ENCODE results near the gene KCTD8.
A peak's percentile ranks its signal among the peaks of the same experiment; 100 is the strongest.

Gene KCTD8

DNA sequence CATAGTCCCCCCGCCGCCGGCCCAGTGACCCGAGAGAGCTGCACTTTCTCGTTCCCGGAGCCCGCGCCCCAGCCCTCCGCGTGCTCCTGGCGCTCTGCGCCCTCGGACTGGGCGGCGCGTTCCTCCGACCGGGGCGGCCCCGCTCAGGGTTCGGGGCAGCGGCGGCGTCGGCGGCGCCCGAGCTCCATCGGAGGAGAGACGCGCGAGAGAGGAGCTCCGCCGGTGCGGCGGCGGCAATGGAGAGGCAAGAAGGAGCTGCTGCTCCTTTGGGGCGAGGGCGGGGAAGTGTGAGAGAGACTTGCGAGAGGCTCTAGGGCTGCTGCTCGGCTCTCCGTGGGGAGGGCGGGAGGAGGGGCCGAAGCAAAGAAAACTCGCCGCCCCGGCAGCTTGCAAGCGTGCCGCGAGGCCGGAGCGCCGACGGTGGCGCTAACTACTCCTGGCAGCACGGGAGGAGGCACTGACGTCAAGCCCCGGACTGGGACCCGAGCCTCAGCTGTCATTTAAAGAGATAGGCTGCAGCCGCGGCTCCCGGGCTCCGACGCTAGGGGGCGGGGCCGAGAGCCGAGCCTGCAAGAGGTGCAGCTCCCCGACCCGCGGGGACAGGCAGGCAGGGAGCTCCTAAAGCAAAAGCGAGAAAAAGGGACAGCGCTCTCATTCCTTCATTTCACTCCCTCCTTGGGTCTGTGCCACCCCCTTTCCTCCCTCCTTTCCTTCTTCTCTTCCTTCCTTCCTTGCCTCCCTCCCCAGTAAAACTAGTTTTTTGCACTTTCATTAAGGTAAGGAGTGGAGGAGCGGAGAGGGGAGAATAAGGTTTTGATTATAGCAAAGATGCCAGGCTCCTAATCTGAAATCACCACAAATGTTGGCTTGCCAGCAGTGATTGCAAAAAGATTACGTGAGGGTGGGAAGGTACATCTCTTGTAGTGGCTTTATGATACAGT, at the start of gene KCTD8:
KCTD8 (minus strand) TSS at position 289 of the 941 bp plus-strand sequence.
- peak; percentile 10 for DNase-seq

DNA sequence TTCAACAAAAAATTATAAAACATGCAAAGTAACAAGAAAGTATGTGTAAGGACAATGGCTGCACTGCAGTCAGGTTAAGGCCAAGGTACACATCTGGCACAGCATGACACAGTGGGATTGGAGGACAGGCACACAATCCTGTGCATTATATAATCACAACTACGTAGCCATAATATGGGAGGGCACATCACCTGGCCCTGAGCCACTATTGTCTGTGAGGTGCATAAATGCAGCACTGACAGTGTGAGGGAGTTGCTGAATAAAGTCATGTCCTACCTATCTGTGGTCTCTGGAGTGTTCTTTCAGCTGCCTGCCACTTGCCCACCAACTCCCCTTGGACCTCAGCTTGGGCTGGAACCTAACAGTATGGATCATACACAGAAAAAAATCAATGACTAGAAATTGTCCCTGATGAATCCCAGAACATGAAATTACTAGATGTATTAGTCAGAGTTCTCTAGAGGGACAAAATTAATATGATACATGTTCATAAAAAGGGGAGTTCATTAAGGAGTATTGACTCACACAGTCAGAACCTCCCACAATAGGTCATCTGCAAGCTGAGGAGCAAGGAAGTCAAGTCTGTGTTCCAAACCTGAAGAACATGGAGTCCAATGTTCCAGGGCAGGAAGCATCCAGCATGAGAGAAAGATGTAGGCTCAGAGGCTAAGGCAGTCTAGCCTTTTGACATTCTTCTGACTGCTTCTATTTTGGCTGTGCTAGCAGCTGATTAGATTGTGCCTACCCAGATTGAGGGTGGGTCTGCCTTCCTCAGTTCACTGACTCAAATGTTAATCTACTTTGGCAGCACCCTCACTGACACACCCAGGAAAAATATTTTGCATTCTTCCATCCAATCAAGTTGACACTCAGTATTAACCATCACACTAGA, 46.4 kb upstream of the KCTD8 start:
- no peak for DNase-seq

DNA sequence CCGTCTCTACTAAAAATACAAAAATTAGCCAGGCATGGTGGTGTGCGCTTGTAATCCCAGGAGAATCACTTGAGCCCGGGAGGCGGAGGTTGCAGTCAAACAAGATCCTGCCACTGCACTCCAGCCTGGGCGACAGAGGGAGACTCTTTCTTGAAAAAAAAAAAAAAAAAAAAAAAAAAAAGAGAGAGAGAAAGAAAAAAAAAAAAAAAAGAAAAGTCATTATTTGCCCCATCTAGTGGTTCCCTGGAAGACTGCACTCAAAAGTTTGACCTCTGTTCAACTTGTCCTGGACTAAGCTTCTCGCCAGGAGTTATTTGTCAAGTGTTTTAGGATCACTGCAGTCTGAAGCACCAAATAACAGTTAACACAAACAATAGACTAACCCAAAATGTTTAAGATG, 45.3 kb upstream of the KCTD8 start:
- no peak for DNase-seq

DNA sequence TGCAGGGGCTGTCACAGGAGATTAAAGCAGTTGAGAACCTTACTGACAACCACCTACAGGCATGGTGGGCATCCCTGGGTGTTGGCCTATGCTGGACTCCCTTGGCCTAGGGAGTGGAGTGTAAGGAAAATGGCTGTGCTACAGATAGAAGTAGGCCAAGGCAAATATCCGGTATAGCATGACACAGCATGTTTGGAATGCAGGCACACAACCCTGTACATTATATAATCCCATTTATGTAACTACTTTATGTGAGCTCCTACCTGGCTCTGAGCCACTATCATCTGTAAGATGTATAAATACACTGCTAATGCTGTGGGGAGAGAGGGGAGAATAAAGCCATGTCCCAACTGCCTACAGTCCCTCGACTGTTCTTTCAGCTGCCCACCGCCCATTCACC, 38.7 kb upstream of the KCTD8 start:
- DNase-seq = no peak

DNA sequence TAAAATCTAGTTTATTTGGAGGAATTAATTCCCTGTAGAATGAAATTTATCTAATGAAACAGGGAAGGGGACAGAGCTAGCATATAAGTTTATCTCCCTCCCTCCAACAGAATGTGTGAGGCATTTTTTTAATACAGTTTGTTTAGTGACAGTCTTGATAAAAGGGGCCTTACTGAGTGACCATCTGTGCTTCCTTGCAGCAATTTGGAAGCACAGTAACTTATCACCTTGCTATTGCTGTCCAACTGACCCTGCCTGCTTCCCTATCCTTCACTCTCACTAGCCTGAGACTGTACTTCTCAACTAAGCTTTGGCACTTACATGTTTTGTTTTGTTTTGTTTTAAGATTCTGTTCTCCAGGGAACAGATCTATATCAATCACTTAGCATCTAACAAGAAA, 31.1 kb upstream of the KCTD8 start:
- DNase-seq = no peak

DNA sequence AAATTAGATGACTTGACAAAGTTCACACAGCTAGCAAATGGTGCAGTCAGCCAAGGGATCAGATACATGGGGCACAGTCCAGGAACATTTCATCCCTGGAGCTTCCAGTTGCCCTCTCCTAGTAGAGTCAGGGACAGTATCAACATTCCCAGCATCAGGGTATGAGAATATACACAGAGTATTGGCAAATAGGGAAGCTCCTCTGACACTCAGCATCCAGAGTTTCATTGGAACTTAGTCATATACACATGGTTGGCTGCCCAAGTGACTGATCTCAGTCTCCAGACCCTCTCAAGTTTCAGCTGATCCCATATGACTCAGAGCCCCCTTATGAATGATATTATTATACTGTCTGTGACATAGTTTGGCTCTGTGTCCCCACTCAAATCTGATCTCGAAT, 13.7 kb upstream of the KCTD8 start:
- no peak for DNase-seq

DNA sequence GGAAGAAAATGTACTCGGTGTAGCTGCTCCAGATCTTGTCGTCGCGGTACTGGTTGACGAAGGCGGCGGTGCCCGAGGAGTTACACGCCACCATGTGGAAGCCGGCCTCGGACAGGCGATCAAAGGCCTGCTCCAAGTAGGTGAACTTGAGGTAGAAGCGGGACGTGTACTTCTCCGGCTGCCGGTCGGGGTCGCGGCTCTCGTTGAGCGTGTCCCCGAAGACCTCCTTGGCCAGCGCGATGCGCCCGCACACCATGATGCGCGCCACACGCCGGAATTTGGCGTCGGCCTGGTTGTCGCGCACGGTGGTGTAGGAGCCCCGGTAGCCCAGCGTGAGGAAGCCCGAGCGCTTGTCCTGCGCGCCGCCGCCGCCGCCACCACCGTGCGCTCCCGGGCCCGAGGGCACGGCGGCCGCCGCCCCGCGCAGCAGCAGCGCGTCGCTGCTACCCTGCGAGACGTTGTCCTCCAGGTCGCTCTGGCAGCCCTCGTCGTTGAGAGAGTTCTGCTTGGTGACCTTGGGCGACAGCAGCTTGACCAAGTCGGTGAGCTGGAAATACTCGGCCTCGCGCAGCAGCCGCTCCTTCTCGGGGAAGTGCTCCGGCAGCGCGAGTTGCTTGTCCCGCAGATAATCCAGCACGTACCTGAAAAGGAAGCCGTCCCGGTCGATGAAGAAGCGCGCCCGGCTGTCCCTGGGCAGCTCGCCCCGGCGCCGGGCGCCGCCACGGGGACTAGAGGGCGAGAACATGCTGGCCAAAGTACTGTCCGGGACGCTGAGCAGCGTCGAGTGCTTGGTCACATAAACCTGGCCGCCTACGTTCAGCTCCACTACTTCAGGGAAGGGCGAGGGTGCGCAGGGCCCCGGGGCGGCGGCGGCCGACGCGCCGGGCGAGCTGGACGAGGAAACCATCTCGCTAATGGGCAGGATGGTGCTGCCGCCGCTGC, 775 bp downstream of the KCTD8 start:
- no peak for DNase-seq

DNA sequence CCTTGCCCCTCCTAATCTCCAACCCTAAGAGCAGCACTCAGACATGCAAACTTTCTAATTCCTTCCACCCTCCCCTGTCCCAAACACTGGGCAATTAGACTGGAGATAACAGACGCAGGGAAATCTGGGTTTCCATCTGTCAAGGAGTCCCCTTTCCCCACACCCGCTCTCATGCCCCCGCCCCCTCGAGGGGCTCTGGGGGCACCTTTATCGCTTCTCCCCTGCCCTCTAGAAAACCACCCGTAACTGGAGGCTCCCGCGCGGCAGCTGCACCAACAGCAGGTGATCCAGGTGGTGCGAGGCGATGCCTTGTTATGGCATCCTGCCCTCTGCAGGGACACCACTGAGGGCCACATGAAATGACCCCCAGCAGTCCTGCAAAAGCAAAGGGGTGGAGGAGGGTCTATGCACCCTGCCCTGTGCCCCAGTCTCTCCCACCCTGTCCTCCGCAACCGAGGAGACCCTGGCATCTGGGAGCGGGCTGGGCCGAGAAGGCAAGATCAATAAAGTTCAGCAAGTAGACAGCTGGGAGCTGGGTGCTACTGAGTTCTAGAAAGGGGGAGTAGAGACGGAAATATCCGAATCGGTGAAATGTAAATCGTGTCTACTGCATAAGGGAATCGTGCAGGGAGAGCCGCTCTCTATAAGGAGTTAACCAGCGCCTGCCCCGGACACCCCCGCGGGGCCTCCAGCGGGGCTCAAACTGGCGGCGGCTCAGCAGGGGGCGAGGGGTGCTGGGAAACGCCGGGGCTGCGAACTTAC, 1.6 kb downstream of the KCTD8 start:
- no peak for DNase-seq

DNA sequence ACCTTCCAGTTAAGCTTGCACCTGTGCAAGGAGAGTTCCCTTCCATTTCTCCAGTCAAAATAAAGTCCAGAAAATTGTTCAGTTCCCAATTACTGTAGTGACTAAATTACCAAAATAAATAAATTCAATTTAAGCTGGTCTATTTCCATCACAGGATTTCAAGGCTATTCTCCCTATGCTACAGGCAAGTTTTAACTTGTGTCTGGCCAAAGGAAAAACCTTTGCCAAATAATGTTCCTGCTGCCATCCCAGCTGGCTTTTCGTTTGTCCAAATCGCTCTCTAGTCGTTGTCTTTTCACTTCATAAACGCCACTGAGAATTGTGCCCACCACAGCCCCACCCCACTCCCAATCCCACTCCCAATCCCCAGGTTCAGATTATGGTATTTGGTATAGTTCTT, 2.4 kb downstream of the KCTD8 start:
- DNase-seq = no peak

DNA sequence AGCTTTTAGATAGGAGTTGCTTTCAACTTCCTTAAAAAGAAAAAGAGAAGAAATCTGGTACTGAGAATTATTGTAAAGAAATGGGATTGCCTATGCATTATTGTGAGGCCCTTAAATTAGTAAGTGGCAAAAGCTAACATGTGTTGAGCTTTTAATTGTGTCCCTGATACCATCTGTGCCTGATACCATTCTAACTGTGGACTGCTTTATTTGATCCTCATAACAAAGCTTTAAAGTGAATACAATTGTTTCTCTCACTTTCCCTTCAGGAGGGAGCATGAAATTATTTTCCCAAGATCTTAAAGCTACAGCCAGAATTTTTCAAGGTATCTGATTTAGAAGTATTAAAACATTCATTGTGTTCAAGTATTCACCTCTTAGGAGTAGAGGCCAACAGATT, 9.9 kb downstream of the KCTD8 start:
- DNase-seq = no peak

DNA sequence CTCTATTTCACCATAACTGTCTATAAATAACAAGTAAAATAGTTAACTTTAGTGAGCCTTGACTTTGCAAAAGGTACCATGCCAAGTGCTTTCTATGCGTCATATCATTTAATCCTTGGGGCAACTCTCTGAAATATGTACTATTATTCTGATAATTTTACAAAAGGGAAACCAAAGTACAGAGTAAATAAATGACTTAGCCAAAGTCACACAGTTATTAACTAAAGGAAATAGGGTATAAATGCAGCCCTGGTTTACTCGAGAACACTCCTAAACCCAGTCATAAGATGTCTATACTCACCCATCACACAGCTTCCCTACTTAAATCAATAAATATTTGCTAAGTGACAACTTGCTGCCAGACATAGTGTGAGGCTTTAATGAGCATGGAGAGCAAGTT, 14.4 kb downstream of the KCTD8 start:
- no peak for DNase-seq

DNA sequence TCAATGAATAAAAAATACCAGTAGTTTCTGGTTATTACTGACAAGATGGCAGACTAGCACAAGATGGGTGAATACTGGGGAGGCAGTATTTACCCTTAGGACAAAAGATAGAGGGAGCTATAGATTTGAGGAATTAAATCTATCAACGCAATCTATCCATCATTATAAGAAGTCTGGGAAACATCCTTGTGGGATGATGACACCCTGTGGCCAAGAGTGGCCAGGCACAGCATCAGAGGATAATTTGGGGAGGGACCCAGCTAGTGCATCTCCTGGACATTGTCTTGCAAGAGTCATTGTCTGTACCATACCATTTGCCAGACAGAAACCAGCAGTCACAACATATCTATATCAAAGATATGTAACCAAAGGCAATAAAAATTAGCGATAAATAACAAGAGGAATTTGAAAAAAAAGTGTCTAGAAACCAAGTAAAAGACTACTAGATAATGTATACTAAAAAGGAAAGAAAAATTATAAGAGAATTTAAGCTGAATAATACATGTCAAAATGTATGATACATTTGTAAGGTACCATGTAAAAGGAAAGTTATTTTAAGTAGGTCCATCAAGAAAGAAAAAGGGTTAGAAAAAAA, 22.9 kb downstream of the KCTD8 start:
- DNase-seq = no peak

DNA sequence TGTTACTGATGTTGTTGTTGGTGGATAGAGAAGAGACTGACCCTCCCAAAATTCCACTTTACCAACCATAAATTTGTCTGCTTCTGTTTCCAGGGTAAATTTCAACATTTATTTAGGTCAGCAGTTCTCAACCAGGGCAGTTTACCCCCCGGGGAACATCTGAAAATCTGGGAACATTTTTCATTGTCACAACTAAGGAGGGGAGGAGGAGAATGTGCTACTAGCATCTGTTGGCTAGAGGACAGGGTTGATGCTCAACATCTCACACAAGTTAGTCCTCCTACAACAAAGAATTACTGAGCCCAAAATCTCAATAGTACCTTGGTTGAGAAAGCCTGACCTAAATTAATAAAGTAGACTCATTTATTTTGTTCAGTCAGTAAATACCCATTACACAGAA, 25.7 kb downstream of the KCTD8 start:
- no peak for DNase-seq

DNA sequence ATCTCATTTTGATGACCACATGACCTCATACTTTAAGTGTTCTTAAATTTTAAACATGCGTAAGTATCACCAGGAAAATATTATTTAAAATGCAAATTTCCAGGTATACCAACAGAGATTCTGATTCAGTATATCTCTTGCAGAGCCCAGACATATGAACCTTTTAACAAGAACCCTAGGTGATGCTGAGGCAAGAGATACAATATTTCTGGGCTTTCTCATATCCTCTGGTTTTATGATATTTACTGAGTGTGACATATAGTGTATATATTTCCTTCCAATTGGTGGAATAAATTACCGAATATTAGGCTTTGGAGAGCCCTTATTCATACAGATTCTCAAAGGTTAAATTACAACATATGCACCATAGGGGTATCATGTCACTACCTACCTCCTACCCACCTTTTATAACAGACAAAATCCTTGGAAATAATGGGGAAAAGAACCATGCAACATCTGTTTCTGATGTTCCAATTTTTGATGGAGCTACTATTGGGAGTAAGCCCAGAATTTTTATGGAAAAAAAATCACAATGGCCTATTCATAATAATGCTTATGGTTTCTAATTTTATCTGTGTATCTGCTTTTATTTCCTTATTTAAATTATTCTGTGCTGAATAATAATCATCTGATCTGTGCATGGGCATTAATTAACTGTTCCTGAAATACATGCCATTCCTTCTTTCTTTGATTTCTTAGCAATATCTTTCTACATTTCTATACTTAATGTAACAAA, 27.1 kb downstream of the KCTD8 start:
- no peak for DNase-seq

DNA sequence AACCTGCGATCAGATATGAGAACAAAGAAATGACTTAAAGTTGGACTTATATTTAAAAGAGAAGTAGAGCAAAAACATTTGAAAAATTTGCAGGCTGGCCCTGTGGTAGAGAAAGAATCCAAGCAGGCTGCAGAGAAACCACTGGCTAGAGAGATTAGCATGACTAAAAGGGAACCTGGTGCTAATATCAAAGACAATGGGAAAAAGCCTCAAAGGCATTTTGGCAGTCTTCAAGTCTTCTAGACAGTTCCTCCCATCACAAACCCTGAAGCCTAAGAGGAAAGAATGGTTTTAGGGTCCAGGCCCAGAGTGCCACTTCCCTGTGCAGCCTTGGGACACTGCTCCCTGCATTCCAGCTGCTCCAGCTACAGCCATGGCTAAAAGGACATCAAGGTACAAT, 33.4 kb downstream of the KCTD8 start:
- no peak for DNase-seq

DNA sequence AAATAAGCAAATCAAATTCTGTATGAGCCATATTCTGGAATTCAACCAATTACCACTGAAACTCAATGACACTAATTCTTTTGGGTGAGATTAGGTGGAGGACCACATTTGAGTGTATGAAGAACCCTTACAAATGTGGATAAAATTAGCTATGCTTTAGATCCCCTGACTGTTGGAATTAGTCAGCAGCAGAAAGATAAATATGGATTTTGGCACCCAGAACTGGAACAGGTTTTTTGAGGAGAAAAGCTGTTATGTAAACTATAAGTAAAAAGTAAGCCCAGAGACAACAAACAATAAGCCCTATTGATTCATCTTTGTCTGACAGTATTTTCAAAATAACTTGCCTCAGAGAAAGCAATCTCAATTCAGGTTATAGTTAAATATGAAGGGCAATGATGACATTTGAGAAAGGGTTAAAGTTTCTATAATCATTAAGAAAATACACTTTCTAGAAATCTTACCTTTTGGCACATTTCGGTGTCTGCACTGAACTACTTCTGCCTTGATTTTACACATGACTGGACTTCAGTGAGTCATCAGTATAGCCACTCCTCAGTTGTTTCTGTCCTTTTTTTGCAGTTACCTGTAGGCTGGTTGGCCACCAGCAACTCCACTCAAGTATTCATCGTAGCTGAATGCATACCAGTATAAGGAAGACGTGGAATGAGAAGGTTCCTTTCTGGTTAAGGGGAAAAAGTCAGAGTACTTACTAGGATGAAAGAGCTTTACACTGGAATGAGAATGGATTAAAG, 80.0 kb downstream of the KCTD8 start:
- no peak for DNase-seq

DNA sequence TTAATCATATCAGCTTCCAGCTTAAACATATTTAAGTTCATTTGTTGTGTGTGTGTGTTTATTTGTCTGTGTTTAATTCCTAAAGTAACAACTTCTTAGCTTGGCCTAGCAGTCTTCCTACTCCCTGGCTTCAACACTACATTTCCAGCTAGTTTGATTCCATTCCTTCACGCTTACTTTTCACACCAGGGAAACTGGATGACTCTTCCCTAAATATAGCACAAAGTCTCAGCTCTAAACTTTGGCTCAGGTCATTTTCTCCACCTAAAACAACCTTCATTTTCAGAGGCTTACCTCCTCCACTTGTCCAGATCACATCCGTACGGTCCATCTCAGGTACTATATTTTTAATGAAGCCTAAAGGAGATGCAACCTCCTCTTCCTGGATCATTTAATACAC, 94.4 kb downstream of the KCTD8 start:
- no peak for DNase-seq

DNA sequence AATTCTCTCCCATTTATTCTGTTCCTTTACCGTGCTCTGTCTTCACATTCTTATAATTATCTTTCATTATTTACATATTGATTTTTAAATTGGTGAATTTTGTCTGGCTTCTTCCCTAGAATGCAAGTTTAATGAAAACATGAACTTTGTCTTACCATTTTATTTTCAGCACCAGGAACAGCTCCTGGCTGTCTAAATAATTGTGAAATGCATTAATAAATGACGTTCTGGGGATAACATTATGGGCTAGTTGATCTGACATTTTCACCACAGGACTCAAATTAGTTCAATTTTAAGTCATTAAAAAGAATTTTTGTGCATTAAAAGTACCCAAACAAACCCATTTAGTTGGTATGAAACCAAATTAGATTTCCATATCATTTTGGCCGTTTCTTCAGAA, 97.5 kb downstream of the KCTD8 start:
- DNase-seq = no peak

DNA sequence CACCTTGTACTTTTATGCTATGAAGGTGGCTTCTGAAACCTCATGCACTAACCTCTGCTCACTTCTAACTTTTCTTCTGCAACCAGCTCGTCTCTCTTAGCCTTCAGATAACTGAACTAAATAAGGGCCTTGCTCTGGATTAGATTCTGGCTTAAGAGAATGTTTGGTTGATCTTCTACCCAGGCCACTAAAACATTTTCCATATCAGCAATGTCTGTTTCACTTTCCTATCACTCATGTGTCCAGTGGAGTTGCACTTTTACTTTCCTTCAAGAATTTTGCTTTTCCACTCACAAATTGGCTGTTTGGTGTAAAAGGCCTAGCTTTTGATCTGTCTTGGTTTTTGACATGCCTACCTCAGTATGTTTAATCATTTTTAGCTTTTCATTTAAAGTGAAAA, 105.8 kb downstream of the KCTD8 start:
- no peak for DNase-seq

DNA sequence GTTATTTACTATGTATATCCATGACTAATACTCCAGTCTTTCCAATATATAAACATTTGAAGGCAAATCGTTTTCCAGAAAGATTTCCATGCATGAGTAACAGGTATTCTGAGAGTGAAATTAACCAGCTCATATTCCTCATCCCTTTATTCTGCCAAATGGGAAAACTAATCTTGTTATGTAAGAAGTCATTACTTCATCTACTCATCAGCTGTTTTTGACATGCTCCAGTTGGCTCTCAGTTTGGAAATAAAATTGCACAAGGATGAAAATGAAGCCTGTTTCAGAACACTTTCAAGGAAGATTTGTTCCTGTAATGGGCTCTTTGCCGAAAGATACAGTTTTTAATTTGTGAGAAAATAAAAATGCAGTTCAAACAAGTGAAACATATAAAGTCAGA, 121.9 kb downstream of the KCTD8 start:
- no peak for DNase-seq
